Brain microvascular endothelial cell (primary cell): ENCODE data around the gene OGDH.

Experiments
- DNase-seq: peaks from one replicate; pipeline ENCODE4 v3.0.0-alpha.2; 2020
- H3K27ac ChIP-seq: fragments of 250-450 bp; sonication (Bioruptor Pico); 2 replicates; pipeline ENCODE4 v1.5.1; 2020; ENCODE audit warnings: mild to moderate bottlenecking, moderate library complexity
- H3K27me3 ChIP-seq: fragments of 250-450 bp; sonication (Bioruptor Pico); replicated peaks from 2 replicates; pipeline ENCODE4 v1.5.1; 2020; ENCODE audit warnings: mild to moderate bottlenecking
- H3K36me3 ChIP-seq: fragments of 250-450 bp; sonication (Bioruptor Pico); replicated peaks from 2 replicates; pipeline ENCODE4 v1.5.1; 2020; ENCODE audit warnings: mild to moderate bottlenecking
- H3K4me3 ChIP-seq: 2 replicates; pipeline ENCODE4 v1.5.1; 2011; ENCODE audit warnings: low read depth, mild to moderate bottlenecking, control low read depth, low read length, moderate library complexity
- CTCF ChIP-seq: IDR thresholded peaks from 2 replicates; pipeline ENCODE4 v1.5.1; 2011; ENCODE audit warnings: low read depth, mild to moderate bottlenecking, moderate library complexity, low read length, control low read depth, inconsistent platforms; ENCODE audit errors: missing control alignments
- in situ Hi-C: cut with HindIII; loops from 2 replicates; pipeline ENCODE4 v1.10.0; 2017; ENCODE audit warnings: low sequenced_read_pairs, low pct_ligation_motif_present

OGDH gene

GRCh38 chr7:44740055-44740454 is 133.6 kb downstream of the OGDH start:
- TF ChIP-seq CTCF = no peak
- in situ Hi-C loops = no loop called here
- H3K4me3 ChIP-seq = no peak overlapping the region

GRCh38 chr7:44743750-44744149 is 137.3 kb downstream of the OGDH start:
- in situ Hi-C loops = no loop called here
- H3K27me3 ChIP-seq = no peaks in the 10 kb centered on the region
- no peak for DNase-seq
- no peak for TF ChIP-seq CTCF
- no peak overlapping the region for H3K27ac ChIP-seq
- no peaks in the 10 kb centered on the region for H3K36me3 ChIP-seq
- H3K4me3 ChIP-seq = no peak overlapping the region

More at GRCh38 chr7:44740055-44740454, 133.6 kb downstream of the OGDH start:
- Histone ChIP-seq H3K27me3 (no peaks in the 10 kb centered on the region), H3K27ac (no peak overlapping the region), H3K36me3 (no peaks in the 10 kb centered on the region)
- no peak for DNase-seq

DNA sequence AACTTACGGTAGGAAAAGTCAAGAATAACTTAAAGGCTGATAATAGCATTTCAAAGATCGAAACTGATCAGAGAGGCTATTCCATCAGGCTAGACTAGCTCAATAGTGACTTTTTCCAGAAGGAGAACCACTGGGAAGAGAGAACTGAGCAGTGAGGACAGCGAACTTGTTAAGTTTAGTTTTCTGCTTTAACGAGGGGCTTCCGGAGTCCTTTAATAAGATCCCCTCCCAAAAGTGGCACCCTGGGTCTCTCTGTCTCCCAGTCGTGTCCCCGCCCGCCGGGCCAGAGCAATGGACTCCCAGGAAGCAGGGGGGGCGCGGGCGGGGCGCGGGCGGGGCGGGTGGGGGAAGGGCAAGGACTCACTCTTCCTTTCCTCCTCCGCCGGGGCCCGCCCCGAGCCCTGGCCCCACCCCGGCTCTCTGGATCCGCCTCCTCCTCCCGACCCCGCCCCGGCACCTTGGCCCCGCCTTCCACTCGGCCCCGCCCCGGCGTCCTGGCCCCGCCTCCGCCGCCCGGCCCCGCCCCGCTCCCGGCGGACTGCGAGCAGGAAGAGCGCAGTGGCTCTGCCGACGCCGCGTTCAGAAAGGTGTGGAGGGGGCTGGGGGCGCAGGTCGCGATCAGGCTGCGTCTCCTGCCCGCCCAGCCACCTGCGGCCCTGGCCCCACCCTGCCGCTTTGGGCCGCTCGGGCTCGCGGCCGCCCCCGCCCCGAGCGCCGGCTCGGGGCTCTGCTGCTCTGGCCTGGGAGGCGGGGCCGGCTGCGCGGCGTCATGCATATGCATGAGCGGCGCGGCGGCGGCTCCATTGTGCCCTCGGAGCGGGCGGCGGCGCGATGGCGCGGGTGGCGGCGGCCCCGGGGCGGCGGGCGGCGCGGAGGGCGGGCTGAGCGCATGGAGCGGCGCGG is 141.9 kb downstream of the OGDH start, which contains the start of gene ZMIZ2:
Gene ZMIZ2 (plus strand): TSS at position 803 of the 903 bp plus-strand sequence. CDS start 7,403 bp downstream, outside the sequence.
- H3K27me3 ChIP-seq = no peaks in the 10 kb centered on the region
- H3K4me3 ChIP-seq = peak within 1 kb of the TSS; percentile 76
- in situ Hi-C loops = no loop called here

DNA sequence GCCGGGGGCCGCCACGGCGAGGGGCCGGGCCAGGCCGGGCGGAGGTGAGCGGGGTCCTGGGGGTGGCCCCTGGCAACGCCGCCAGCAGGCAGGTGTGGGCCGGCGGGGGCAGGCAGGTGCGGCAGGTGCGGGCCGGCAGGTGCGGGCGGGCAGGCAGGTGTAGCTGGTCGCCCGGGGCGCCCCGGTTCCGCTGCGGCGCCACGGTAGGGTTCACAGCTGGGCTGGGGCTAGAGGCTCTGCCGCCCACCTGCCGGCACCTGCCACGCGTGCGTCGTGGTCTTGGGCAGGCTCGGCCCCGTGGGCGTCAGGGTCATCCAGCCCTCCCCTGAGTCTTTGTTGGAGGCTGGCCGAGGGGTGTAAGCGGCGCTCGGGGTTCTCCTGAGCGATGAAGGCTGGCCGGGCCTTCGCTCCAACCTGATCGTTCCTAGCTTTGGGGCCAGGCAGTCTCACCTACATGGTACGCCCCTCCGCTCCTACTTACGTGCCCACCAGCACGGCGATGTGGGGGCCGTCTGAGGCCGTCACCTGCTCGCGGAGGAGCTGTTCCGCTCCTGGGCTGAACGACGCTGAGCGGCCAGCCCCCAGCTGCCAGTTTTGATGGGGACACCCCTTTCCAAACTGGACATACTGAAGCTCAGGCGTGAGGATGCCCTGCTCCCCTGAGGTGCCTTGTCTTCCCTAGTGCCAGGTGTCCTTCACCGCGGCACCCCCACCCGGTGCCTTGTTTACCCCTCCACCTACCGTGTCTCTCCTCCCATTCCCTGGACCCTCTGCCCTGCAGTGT is 142.7 kb downstream of the OGDH start:
- in situ Hi-C loops = no loop called here
- no peak for TF ChIP-seq CTCF
- Histone ChIP-seq H3K4me3 (peak overlapping the region; percentile 76), H3K36me3 (no peaks in the 10 kb centered on the region), H3K27ac (peak overlapping the region; percentile 36), H3K27me3 (no peaks in the 10 kb centered on the region)
- DNase-seq = no peak

More for the DNA sequence above, 141.9 kb downstream of the OGDH start, which contains the start of gene ZMIZ2:
- H3K27ac ChIP-seq = peak within 1 kb of the TSS; percentile 91
- peak; percentile 75 for DNase-seq
- H3K36me3 ChIP-seq = no peaks in the 10 kb centered on the region
- TF ChIP-seq CTCF = no peak

- peak overlapping the region; percentile 76 for H3K4me3 ChIP-seq
- H3K36me3 ChIP-seq = no peaks in the 10 kb centered on the region
- H3K27ac ChIP-seq = no peak overlapping the region
- in situ Hi-C loops = no loop called here
- TF ChIP-seq CTCF = no peak
- H3K27me3 ChIP-seq = no peaks in the 10 kb centered on the region
- no peak for DNase-seq
Observed at GRCh38 chr7:44749992-44750391, 143.6 kb downstream of the OGDH start.
